Melanocyte of skin (primary cell): Measurements from ENCODE around the gene MYO10. TPM values are rescaled to one million over a fixed set of nuclear protein-coding genes. Genes with fewer than 3 reads are reported as not detected.

Source experiments
- small RNA-seq, 2 donors: library from RNA; depleted of rRNA; stranded (forward); fragments of <200 nt; gene quantifications; one replicate each; pipeline ENCODE3, GENCODE V24; 2012
- total RNA-seq, 2 donors: library from RNA; depleted of rRNA; stranded (reverse); fragments of >200 nt; gene quantifications; 2 replicates each; pipeline ENCODE4 v1.2.3, GENCODE V29; 2012

The MYO10 gene
- total RNA-seq: 100 to 1,000 TPM in 1 of 2 donors, 10 to 100 TPM in 1; 69.9 to 152 TPM

DNA sequence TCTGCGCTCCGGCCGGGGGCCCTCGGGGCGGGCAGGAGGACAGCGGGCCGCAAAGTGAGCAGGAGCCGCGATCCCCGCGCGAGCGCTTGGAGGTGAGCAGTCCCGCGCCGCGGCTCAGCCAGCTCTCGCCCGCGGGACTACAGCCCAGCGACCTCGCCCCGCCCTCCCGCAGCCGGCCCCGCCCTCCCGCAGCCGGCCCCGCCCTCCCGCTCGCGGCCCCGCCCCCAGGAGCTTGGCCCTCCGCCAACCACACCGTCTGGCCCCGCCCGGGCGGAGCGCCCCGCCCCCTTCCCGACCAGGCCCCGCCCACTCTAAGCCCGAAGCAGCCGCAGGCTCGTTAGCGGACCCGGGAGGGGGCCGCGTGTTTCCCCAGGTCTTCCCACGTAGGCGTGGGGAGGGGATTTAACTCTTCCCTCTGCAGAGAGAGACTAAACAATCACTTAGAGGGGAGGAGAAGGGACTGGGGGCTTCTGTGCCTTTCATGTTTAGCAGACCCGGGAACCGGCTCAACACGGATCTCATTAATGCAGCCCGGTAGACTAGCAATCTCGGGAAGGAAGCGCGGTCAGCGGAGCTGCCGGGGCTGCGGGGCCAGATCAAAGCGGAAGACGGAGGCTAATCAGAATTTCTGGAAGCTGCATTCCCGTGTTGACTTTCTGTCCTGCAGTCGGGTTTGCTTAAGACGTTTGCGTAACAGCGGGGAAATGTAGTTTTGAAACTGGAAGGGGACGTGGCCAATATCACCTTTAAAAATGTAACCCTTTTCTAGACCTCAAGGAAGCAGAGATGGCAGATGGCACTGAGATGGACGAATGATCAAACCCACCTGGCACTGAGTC lies at the start of gene MYO10:
Gene MYO10 (minus strand): TSS at position 139 of the 839 bp plus-strand sequence. CDS start 480 bp downstream, outside the sequence.

DNA sequence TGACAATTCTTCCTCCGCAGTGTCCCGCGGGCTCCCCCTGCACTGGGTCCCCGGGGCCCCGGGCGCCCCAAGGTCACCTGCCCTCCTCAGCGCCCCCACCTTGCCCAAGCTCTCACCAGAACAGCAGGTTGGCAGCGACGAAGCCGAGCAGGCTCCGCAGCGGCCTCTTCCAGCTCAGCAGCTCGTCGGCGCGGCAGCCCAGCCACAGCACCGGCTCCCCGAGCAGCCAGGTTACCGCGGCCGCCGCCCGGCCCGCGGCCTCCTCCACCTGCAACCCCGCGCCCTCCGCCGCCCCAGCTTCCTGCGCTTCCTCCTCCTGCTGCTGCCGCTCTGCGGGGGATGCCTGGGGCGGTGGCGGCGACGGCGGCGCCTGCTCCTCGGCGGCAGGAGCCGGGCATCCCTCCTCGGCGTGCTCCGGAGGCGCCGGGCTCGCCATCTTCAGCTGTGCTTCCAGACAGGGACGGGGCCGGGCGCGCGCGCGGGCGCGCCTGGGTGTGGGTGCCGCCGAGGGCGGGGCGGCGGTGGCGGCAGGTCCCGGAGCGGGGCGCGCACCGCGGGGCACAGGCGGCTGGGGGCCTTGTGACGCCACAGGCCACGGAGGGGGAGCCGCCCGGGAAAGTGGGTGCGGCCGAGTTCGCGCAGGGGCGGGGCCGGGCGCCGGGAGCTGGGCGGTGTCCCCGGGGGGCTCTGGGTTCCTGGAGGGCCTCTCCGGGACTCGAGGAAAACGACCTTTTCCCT lies 319.4 kb downstream of the MYO10 start, which contains the start of gene RETREG1:
Gene RETREG1 (minus strand): TSS at position 462 of the 738 bp plus-strand sequence. CDS start 26 bp downstream, at position 436.

Small RNA genes within 50 kb of the gene (small RNA-seq; reads per million reads assigned to genes)
- gene RF00019 (0 reads per million in 2 donors), gene RNA5SP179 (0 to 0.51 reads per million in 2 donors), gene RNU6-660P (0 reads per million in 2 donors)
